Sigmoid colon (tissue), 7 donors: Measurements from ENCODE around the gene FIBIN. TPM values are rescaled to one million over a fixed set of nuclear protein-coding genes. Genes with fewer than 3 reads are reported as not detected.

ENCODE experiments used
- DNase-seq: peaks from one replicate; pipeline ENCODE4 v3.0.0-alpha.2; 2019
- H3K27ac ChIP-seq, 4 donors: fragments of 200-600 bp; sonication (generic); one replicate each; pipeline ENCODE4 v1.5.1; 2016 to 2019; ENCODE audit warnings: mild to moderate bottlenecking in 1 of 4
- H3K27me3 ChIP-seq, 3 donors: fragments of 200-600 bp; sonication (generic); one replicate each; pipeline ENCODE4 v1.5.1; 2019; ENCODE audit warnings: mild to moderate bottlenecking in 1 of 3
- H3K36me3 ChIP-seq, 4 donors: fragments of 200-600 bp; sonication (generic); one replicate each; pipeline ENCODE4 v1.5.1; 2016 to 2019
- H3K4me1 ChIP-seq, 4 donors: fragments of 200-600 bp; sonication (generic); one replicate each; pipeline ENCODE4 v1.5.1; 2017 to 2019
- H3K4me3 ChIP-seq, 4 donors: fragments of 200-600 bp; sonication (generic); one replicate each; pipeline ENCODE4 v1.5.1; 2017 to 2019; ENCODE audit warnings: mild to moderate bottlenecking in 2 of 4, moderate library complexity in 1 of 4
- H3K9me3 ChIP-seq, 4 donors: fragments of 200-600 bp in 3 of 4; sonication (generic) in 3 of 4; one replicate each; pipeline versions ENCODE4 v1.5.1 to v1.6.1; 2013 to 2019
- EP300 ChIP-seq, 4 donors: sonication (generic); formaldehyde crosslinking; IDR thresholded peaks; one replicate each; pipeline ENCODE4 v1.6.1; 2017; ENCODE audit warnings: antibody characterized with exemption in 4 of 4
- POLR2A ChIP-seq, 2 donors: fragments of 450-650 bp; IDR thresholded peaks; one replicate each; pipeline ENCODE4 v1.6.1; 2016; ENCODE audit warnings: antibody characterized with exemption in 2 of 2, mild to moderate bottlenecking in 2 of 2, moderate library complexity in 2 of 2
- POLR2AphosphoS5 ChIP-seq, 4 donors: sonication (generic); formaldehyde crosslinking; IDR thresholded peaks; one replicate each; pipeline ENCODE4 v1.6.1; 2017; ENCODE audit warnings: antibody characterized with exemption in 4 of 4
- WGBS, 2 donors: extraction: QIAGEN DNeasy Blood & Tissue Kit; methylation state at CpG; one replicate each; pipeline ENCODE4 v1.1.7; 2013; 5-methylcytosine and 5-hydroxymethylcytosine counted together
- intact Hi-C: fragments of 100-400 bp; cut with DNase I; formaldehyde crosslinking; loops from one replicate; pipeline ENCODE4 v1.15.1; 2023
- polyA plus RNA-seq, 3 donors: library from polyadenylated mRNA; stranded (reverse); fragments of 200-250 nt; gene quantifications; one replicate each; pipeline ENCODE4 v1.2.3, GENCODE V29; 2013
- total RNA-seq, 4 donors: library from RNA; depleted of rRNA; stranded (reverse); fragments of >200 nt; gene quantifications; one replicate each; pipeline ENCODE4 v1.1.0, GENCODE V29; 2016
- TF ChIP-seq, protein P1 (sequence below), 4 experiments: fragments of 450-650 bp in 3 of 4; fragments of 200-600 bp in 1 of 4; IDR thresholded peaks; one replicate each; pipeline ENCODE4 v1.5.1; 2016 to 2019; ENCODE audit warnings: antibody characterized with exemption in 4 of 4, mild to moderate bottlenecking in 3 of 4, moderate library complexity in 2 of 4
- donor health status: healthy with polysubstance abuse.
- donor health status: Bipolar disorder and iron deficiency.
- donor health status: healthy.

The FIBIN gene
- total and polyA plus RNA-seq, 7 donors, result 0.46 to 54.6 (median 29.1) TPM

DNA sequence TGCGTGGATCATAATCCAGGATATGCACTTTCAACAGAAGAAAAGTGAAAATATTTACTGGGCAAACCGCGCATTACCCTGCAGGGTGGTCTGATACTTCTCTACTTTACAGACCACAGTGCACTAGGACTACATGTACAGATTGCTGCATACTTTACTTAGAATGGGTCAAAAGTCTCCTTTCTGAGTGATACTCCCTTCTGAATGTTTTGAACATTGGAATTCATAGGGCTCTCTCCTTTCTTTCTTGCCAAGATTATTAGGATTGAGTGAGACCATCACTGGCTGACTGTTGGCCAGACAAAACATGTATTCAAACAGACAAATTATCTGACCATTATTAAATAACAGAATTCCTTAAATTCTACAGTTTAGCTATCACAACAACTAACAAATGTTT is 6.6 kb upstream of the FIBIN start:
- H3K27me3 ChIP-seq, result no peaks in the 10 kb centered on the region
- peaks cover 0 to 12% (median 0%) of the 10 kb centered on the region in 4 donors for H3K4me1 ChIP-seq
- TF ChIP-seq EP300 (IDR thresholded peaks at IDR 0.05), result no peak
- TF ChIP-seq POLR2A (IDR thresholded peaks at IDR 0.05), result no peak
- TF ChIP-seq POLR2AphosphoS5 (IDR thresholded peaks at IDR 0.05), result no peak
- TF ChIP-seq, protein P1, sequence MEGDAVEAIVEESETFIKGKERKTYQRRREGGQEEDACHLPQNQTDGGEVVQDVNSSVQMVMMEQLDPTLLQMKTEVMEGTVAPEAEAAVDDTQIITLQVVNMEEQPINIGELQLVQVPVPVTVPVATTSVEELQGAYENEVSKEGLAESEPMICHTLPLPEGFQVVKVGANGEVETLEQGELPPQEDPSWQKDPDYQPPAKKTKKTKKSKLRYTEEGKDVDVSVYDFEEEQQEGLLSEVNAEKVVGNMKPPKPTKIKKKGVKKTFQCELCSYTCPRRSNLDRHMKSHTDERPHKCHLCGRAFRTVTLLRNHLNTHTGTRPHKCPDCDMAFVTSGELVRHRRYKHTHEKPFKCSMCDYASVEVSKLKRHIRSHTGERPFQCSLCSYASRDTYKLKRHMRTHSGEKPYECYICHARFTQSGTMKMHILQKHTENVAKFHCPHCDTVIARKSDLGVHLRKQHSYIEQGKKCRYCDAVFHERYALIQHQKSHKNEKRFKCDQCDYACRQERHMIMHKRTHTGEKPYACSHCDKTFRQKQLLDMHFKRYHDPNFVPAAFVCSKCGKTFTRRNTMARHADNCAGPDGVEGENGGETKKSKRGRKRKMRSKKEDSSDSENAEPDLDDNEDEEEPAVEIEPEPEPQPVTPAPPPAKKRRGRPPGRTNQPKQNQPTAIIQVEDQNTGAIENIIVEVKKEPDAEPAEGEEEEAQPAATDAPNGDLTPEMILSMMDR (IDR thresholded peaks at IDR 0.05), result no peak
- H3K36me3 ChIP-seq, result no peaks in the 10 kb centered on the region
- no peak for DNase-seq
- no peak overlapping the region for H3K27ac ChIP-seq
- no peaks in the 10 kb centered on the region for H3K9me3 ChIP-seq
- 87 to 90% methylated on average over 3 of the region's 3 CpGs for WGBS, 2 donors
- H3K4me3 ChIP-seq, result no peak overlapping the region
- intact Hi-C loops, result no loop called here

DNA sequence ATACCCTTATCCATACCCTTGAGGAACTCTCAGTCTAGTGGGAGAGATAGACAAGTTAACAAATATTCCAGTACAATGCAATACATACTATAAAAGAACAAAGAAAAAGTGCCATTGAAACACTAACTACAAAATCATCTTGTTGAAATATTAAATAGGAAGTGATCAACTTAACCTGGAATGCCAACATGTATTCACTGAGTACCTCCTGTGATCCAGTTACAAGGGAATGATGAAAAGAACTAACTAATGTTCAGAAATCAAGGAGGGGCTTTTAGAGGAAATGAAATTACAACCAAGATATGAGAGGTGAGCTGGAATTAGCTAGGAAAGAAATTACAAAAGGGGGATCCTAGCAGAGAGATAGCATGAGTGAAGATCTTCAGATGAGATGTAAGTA is 6.2 kb upstream of the FIBIN start:
- Histone ChIP-seq H3K27me3 (no peaks in the 10 kb centered on the region), H3K4me3 (no peak overlapping the region), H3K36me3 (no peaks in the 10 kb centered on the region), H3K9me3 (no peaks in the 10 kb centered on the region), H3K27ac (no peak overlapping the region), H3K4me1 (peaks cover 0 to 16% (median 2%) of the 10 kb centered on the region in 4 donors)
- TF ChIP-seq POLR2AphosphoS5 (IDR thresholded peaks at IDR 0.05), result no peak
- no peak for TF ChIP-seq POLR2A (IDR thresholded peaks at IDR 0.05)
- TF ChIP-seq EP300 (IDR thresholded peaks at IDR 0.05), result no peak
- TF ChIP-seq, protein P1 (IDR thresholded peaks at IDR 0.05), result no peak
- DNase-seq, result no peak
- intact Hi-C loops, result no loop called here

DNA sequence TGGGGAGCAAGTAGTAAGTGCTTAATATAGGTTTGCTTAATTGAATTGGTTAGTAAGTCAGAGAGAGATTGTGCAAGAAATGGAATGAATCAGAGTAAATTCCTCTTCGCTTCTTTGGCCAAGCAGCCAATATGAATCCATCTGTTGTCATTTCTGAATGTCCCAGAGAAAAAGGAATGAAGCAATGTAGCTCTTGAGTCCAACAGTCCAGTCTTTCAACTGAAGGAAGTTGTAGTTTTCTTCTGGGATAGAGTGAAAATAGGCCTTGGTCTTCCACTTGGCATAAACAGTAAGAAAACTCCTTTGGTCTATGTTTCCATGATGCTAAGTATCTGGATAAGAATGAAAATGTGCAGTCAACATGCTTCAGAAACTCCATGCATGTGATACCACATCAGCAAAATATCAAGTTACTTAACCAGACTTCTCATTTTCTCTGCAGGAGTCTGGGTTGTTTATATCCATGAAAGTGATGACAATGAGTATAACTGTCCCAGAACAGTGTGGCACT is 1.8 kb upstream of the FIBIN start:
- Histone ChIP-seq H3K27ac (peak overlapping the region; percentile 87 to 89 (median 88)), H3K27me3 (no peaks in the 10 kb centered on the region), H3K4me1 (peaks cover 0 to 37% (median 14%) of the 10 kb centered on the region in 4 donors), H3K4me3 (no peak overlapping the region), H3K9me3 (no peaks in the 10 kb centered on the region), H3K36me3 (no peaks in the 10 kb centered on the region)
- DNase-seq, result no peak
- TF ChIP-seq EP300 (IDR thresholded peaks at IDR 0.05), result no peak
- TF ChIP-seq POLR2AphosphoS5 (IDR thresholded peaks at IDR 0.05), result peak; percentile 56 to 64 (median 60)
- 68 to 78% methylated on average over 1 of the region's 1 CpG for WGBS, 2 donors
- intact Hi-C loops, result loop anchor here (5.0 to 10.0 kb wide), 3 partner anchors 45 to 240 kb away; no protein-coding TSS in a partner anchor

DNA sequence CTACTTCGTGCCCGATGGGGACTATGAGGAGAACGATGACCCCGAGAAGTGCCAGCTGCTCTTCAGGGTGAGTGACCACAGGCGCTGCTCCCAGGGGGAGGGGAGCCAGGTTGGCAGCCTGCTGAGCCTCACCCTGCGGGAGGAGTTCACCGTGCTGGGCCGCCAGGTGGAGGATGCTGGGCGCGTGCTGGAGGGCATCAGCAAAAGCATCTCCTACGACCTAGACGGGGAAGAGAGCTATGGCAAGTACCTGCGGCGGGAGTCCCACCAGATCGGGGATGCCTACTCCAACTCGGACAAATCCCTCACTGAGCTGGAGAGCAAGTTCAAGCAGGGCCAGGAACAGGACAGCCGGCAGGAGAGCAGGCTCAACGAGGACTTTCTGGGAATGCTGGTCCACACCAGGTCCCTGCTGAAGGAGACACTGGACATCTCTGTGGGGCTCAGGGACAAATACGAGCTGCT is 751 bp downstream of the FIBIN start:
- H3K27ac ChIP-seq, result peak overlapping the region; percentile 87 to 89 (median 88)
- peaks cover 3 to 59% (median 35%) of the 10 kb centered on the region in 4 donors for H3K4me1 ChIP-seq
- no peaks in the 10 kb centered on the region for H3K9me3 ChIP-seq
- DNase-seq, result peak; percentile 66
- H3K27me3 ChIP-seq, result no peaks in the 10 kb centered on the region
- H3K36me3 ChIP-seq, result no peaks in the 10 kb centered on the region
- TF ChIP-seq POLR2A (IDR thresholded peaks at IDR 0.05) (no peak), POLR2AphosphoS5 (IDR thresholded peaks at IDR 0.05) (no peak), EP300 (IDR thresholded peaks at IDR 0.05) (no peak)
- TF ChIP-seq, protein P1 (IDR thresholded peaks at IDR 0.05), result no peak
- intact Hi-C loops, result loop anchor here (5.0 to 10.0 kb wide), 3 partner anchors 47 to 242 kb away; no protein-coding TSS in a partner anchor
- 64 to 69% methylated on average over 19 of the region's 19 CpGs for WGBS, 2 donors
- peak overlapping the region; percentile 62 to 81 (median 67) for H3K4me3 ChIP-seq

DNA sequence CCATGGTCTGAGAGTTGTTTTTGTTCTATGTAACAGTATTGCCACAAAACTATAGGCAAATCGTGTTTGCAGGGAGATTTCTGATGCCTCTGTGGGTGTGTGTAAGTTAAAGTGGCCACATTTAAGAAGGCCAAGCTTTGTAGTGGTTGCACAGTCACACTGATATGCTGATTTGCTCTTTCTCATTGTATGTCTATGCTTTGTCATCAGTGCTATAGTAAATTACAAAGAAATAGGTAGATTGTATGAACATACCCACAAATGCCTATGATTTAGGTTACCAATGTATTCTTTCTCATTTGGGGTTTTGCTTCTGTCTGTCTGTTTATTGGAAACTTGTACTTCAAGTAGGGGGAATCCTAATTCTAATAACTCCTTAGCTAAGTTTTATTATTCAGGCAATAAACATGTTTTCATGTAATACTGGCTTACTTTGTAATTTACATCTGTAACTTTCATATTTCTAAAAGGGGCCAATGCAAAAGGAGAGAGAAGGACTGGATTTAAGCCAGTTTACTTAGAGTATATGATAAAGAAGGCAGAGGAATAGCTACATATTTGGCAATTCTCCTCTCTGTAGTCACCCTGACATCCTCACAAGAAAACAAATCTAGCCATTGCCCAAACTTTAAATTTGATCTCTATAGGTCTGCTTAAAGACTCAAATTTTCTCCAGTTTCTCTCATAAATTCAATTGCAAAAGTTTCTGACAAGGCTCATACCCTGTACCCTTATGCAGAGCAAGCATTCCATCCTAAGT is 2.0 kb downstream of the FIBIN start:
- peaks cover 3 to 67% (median 42%) of the 10 kb centered on the region in 4 donors for H3K4me1 ChIP-seq
- intact Hi-C loops, result loop anchor here (10.0 kb wide), 1 partner anchor 151 kb away; no protein-coding TSS in a partner anchor
- TF ChIP-seq, protein P1 (IDR thresholded peaks at IDR 0.05), result no peak
- TF ChIP-seq EP300 (IDR thresholded peaks at IDR 0.05) (no peak), POLR2AphosphoS5 (IDR thresholded peaks at IDR 0.05) (no peak), POLR2A (IDR thresholded peaks at IDR 0.05) (no peak)
- peak overlapping the region; percentile 62 to 81 (median 67) for H3K4me3 ChIP-seq
- peak overlapping the region; percentile 87 to 89 (median 88) for H3K27ac ChIP-seq
- no peaks in the 10 kb centered on the region for H3K9me3 ChIP-seq
- no peaks in the 10 kb centered on the region for H3K27me3 ChIP-seq
- 16 to 31% methylated on average over 1 of the region's 1 CpG for WGBS, 2 donors
- DNase-seq, result no peak
- H3K36me3 ChIP-seq, result no peaks in the 10 kb centered on the region
